ENCODE results near the gene TMA7. TPM values are rescaled to one million over a fixed set of nuclear protein-coding genes. Genes with fewer than 3 reads are reported as not detected.

TMA7 gene
- total and polyA plus RNA-seq, 2 of the 13 experiments (the other 11 are each of a cell fraction or from before 2014, with no cell fraction given) = 100 to 486 TPM

DNA sequence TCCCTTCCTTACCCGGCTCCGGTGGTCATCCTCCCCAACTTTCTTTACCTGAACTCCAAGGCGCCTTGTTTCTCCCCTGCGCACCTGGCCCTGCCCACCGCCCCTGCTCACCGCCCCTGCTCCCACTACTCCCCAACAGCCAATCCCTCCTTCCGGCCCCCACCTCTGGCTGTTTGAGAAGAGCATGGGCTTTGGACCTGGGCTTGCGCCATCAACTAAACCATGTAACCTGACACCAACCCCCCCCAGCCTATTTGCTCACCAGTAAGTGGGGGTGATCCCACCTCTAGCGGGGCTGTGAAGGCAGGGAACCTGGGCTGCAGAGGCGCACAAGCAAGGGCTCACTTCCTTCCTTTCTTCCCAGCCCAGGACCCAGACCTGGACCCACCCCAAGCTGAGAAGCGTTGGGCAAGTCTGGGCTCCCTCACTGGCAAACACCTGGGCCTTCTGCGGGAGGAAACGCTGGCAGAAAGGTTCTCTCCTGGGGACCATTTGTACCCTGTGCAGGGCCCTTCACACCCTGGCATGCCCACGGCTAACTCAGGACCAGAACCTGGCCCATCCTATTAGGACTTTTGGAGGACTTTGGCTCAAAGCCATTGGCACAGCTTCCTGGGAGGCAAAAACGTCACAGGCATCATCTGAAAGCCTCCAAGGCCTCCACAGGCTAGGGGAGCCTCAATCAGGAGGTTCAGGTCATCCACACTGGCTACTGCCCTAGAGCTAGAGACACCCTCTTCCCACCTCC lies 9.9 kb upstream of the TMA7 start, which contains the start of gene PLXNB1 (continued):
- TF ChIP-seq GRHL1 (CRISPR knock-in tag; conservative IDR thresholded peaks at IDR 0.05) (no peak), DPF2 (CRISPR knock-in tag; IDR thresholded peaks at IDR 0.05; ENCODE audit: borderline replicate concordance, low read depth) (peak; percentile 98), GMEB1 (CRISPR knock-in tag; IDR thresholded peaks at IDR 0.05; ENCODE audit: borderline replicate concordance) (peak; percentile 62), ZBTB7B (CRISPR knock-in tag; IDR thresholded peaks at IDR 0.05) (peak; percentile 99), KDM3A (CRISPR knock-in tag; IDR thresholded peaks at IDR 0.05; ENCODE audit: low read depth) (no peak; the same call in 1 of the 2 replicates), PPARG (CRISPR knock-in tag; conservative IDR thresholded peaks at IDR 0.05) (no peak), ZNF816 (CRISPR knock-in tag; IDR thresholded peaks at IDR 0.05; ENCODE audit: borderline replicate concordance) (no peak; the same call in 1 of the 2 replicates), MLLT10 (CRISPR knock-in tag; IDR thresholded peaks at IDR 0.05) (no peak), GABPB1 (CRISPR knock-in tag; IDR thresholded peaks at IDR 0.05) (peak; percentile 90), YY1 (IDR thresholded peaks at IDR 0.05; ENCODE audit: insufficient read depth, insufficient replicate concordance, low read depth, low read length) (peak; percentile 64), SP5 (CRISPR knock-in tag; IDR thresholded peaks at IDR 0.05; ENCODE audit: borderline replicate concordance, low read depth) (peak; percentile 94), FOXA3 (CRISPR knock-in tag; IDR thresholded peaks at IDR 0.05) (peak; percentile 88), AKNA (CRISPR knock-in tag; IDR thresholded peaks at IDR 0.05; ENCODE audit: borderline replicate concordance) (no peak), ZNF101 (CRISPR knock-in tag; IDR thresholded peaks at IDR 0.05; ENCODE audit: borderline replicate concordance, low read depth) (peak; percentile 88; the same call in 1 of the 2 replicates), ZNF557 (CRISPR knock-in tag; IDR thresholded peaks at IDR 0.05) (0 out of 2 replicates have a peak, but pooled peaks have one; percentile 67), SMAD3 (CRISPR knock-in tag; IDR thresholded peaks at IDR 0.05) (peak; percentile 73), ZNF468 (CRISPR knock-in tag; IDR thresholded peaks at IDR 0.05) (no peak), SNAI1 (CRISPR knock-in tag; IDR thresholded peaks at IDR 0.05; ENCODE audit: borderline replicate concordance) (peak; percentile 66; the same call in 1 of the 2 replicates), NFKB2 (CRISPR knock-in tag; IDR thresholded peaks at IDR 0.05; ENCODE audit: borderline replicate concordance) (peak; percentile 78), ZFP1 (CRISPR knock-in tag; IDR thresholded peaks at IDR 0.05) (peak; percentile 59; the same call in 1 of the 2 replicates), ZNF615 (CRISPR knock-in tag; IDR thresholded peaks at IDR 0.05; ENCODE audit: borderline replicate concordance) (no peak), ZNF589 (CRISPR knock-in tag; conservative IDR thresholded peaks at IDR 0.05) (peak; percentile 96)
